NB4 (cell line): ENCODE results near the gene ABCA8.

Source experiments
- CTCF ChIP-seq: IDR thresholded peaks from one replicate; pipeline ENCODE4 v1.5.1; 2012; ENCODE audit warnings: low read depth, low read length
- POLR2A ChIP-seq: IDR thresholded peaks from 2 replicates; pipeline ENCODE4 v1.6.1; 2011; ENCODE audit warnings: mild to moderate bottlenecking; ENCODE audit not compliant: insufficient read length; ENCODE audit errors: extremely low read depth

GRCh38 chr17:68910251-68910705 is 44.9 kb downstream of the ABCA8 start:
- no peak for TF ChIP-seq CTCF
- no peak for TF ChIP-seq POLR2A
